Measurements from ENCODE around the gene MOV10L1. TPM values are rescaled to one million over a fixed set of nuclear protein-coding genes. Genes with fewer than 3 reads are reported as not detected.

Gene MOV10L1
- total and polyA plus RNA-seq, 9 of the 15 experiments (the other 6 are each of a cell fraction or from before 2014, with no cell fraction given): 0.06 to 0.43 (median 0.15) TPM

- H3K27ac ChIP-seq (ENCODE audit: extremely low read depth, low read depth, low read length): no peak overlapping the region
- peak; percentile 37 for ATAC-seq
- peaks cover 4% of the 10 kb centered on the region; the same call in 1 of the 3 replicates for H3K79me2 ChIP-seq (ENCODE audit: control insufficient read depth, insufficient read depth, low read length)
- H3K4me2 ChIP-seq (ENCODE audit: insufficient read depth, low read length): no peak overlapping the region
- ChIA-PET POLR2A (interaction anchor here (0.7 kb wide), 1 partner anchor 33 kb away, joined by 4 read pairs; no protein-coding TSS in a partner anchor), CTCF (ENCODE audit: low intra/inter-chr PET ratio) (interaction anchor here (1.9 to 2.4 kb wide), 2 partner anchors 60 to 63 kb away, joined by 10 to 12 read pairs; no protein-coding TSS in a partner anchor)
- 78% methylated on average over 10 of the region's 31 CpGs for WGBS (ENCODE audit: insufficient coverage, low coverage, missing lambda C conversion rate)
- H2AFZ ChIP-seq (ENCODE audit: low read depth, low read length): no peak overlapping the region
- no peaks in the 10 kb centered on the region for H3K9me1 ChIP-seq (ENCODE audit: control insufficient read depth, insufficient read depth, low read length)
- intact Hi-C loops (cut with micrococcal nuclease) (loop anchor here (1.0 kb wide), 1 partner anchor 60 kb away; no protein-coding TSS in a partner anchor), in situ Hi-C loops (cut with MboI) (no loop called here)
- H3K4me3 ChIP-seq: no peak overlapping the region
- H4K20me1 ChIP-seq (replicated peaks; ENCODE audit: control insufficient read depth, insufficient read depth, low read length): 0 out of 2 replicates have a peak, but pooled peaks cover 3% of the 10 kb centered on the region
- no peaks in the 10 kb centered on the region for H3K27me3 ChIP-seq (ENCODE audit: control insufficient read depth in 2 of 2, insufficient read depth in 2 of 2, low read length in 2 of 2)
- no peak for DNase-seq (ENCODE audit: extremely low read depth in 1 of 4, low spot score in 3 of 4)
- H3K36me3 ChIP-seq (ENCODE audit: control insufficient read depth, insufficient read depth, low read length): peaks cover 55% of the 10 kb centered on the region
- H3K9ac ChIP-seq (ENCODE audit: insufficient read depth in 1 of 2, low read depth in 2 of 2, low read length in 2 of 2): no peak overlapping the region; a peak in 1 of 4 replicates
- FAIRE-seq: no peak
- H3K9me3 ChIP-seq (replicated peaks; ENCODE audit: control insufficient read depth, insufficient read depth, low read depth, low read length): 0 out of 2 replicates have a peak, but pooled peaks cover 2% of the 10 kb centered on the region
- peaks cover 0 to 37% of the 10 kb centered on the region in 2 experiments; a peak in 2 of 5 replicates for H3K4me1 ChIP-seq (replicated peaks in 1 of 2; ENCODE audit: control insufficient read depth in 2 of 2, insufficient read depth in 2 of 2, low read length in 2 of 2)
- BruUV-seq (replicated peaks): no TSS peak
- TF ChIP-seq SPI1 (IDR thresholded peaks at IDR 0.05; ENCODE audit: borderline replicate concordance, low read depth, low read length): no peak
- TF ChIP-seq, protein P1, sequence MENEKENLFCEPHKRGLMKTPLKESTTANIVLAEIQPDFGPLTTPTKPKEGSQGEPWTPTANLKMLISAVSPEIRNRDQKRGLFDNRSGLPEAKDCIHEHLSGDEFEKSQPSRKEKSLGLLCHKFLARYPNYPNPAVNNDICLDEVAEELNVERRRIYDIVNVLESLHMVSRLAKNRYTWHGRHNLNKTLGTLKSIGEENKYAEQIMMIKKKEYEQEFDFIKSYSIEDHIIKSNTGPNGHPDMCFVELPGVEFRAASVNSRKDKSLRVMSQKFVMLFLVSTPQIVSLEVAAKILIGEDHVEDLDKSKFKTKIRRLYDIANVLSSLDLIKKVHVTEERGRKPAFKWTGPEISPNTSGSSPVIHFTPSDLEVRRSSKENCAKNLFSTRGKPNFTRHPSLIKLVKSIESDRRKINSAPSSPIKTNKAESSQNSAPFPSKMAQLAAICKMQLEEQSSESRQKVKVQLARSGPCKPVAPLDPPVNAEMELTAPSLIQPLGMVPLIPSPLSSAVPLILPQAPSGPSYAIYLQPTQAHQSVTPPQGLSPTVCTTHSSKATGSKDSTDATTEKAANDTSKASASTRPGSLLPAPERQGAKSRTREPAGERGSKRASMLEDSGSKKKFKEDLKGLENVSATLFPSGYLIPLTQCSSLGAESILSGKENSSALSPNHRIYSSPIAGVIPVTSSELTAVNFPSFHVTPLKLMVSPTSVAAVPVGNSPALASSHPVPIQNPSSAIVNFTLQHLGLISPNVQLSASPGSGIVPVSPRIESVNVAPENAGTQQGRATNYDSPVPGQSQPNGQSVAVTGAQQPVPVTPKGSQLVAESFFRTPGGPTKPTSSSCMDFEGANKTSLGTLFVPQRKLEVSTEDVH (IDR thresholded peaks at IDR 0.05; ENCODE audit: low read depth, partially characterized antibody): no peak
- peak; percentile 47 for TF ChIP-seq POLR2G (IDR thresholded peaks at IDR 0.05; ENCODE audit: low read depth, low read length)
- TF ChIP-seq SMARCE1 (IDR thresholded peaks at IDR 0.05): no peak
- TF ChIP-seq FIP1L1 (IDR thresholded peaks at IDR 0.05; ENCODE audit: low read depth, low read length, poor library complexity, severe bottlenecking): peak; percentile 26
- no peak for TF ChIP-seq CHAMP1 (IDR thresholded peaks at IDR 0.05)
- TF ChIP-seq, protein P2, sequence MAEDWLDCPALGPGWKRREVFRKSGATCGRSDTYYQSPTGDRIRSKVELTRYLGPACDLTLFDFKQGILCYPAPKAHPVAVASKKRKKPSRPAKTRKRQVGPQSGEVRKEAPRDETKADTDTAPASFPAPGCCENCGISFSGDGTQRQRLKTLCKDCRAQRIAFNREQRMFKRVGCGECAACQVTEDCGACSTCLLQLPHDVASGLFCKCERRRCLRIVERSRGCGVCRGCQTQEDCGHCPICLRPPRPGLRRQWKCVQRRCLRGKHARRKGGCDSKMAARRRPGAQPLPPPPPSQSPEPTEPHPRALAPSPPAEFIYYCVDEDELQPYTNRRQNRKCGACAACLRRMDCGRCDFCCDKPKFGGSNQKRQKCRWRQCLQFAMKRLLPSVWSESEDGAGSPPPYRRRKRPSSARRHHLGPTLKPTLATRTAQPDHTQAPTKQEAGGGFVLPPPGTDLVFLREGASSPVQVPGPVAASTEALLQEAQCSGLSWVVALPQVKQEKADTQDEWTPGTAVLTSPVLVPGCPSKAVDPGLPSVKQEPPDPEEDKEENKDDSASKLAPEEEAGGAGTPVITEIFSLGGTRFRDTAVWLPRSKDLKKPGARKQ (CRISPR knock-in tag; IDR thresholded peaks at IDR 0.05): no peak
- no peak for TF ChIP-seq MEF2A (IDR thresholded peaks at IDR 0.05; ENCODE audit: control insufficient read depth, low read depth, low read length)
- no peak for TF ChIP-seq PHF20 (IDR thresholded peaks at IDR 0.05; ENCODE audit: partially characterized antibody)
- TF ChIP-seq MEIS2 (IDR thresholded peaks at IDR 0.05; ENCODE audit: partially characterized antibody): no peak
Observed at GRCh38 chr22:50208939-50209892, 119.4 kb downstream of the MOV10L1 start.

Data from K562 (cell line).